Measurements from ENCODE around the gene ONECUT2. TPM values are rescaled to one million over a fixed set of nuclear protein-coding genes. Genes with fewer than 3 reads are reported as not detected.
"Not testable (repeated sequence)": the region's sequence is repeated elsewhere in the genome, so short reads cannot be mapped to it uniquely, and the experiment has no call there.

The ONECUT2 gene
- polyA plus RNA-seq, 1 experiment = not detected

DNA sequence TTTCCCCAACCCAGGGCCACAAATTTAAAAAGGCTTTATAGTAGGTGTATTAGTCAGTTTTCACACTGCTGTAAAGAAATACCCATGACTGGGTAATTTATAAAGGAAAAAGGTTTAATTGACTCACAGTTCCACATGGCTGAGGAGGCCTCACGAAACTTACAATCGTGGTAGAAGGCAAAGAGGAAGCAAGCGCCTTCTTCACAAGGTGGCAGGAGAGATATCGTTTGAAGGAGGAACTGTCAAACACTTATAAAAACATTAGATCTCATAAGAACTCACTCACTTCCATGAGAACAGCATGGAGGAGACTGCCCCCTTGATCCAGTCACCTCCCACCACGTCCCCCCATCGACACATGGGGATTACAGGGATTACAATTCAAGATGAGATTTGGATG, 80.9 kb downstream of the ONECUT2 start:
- Histone ChIP-seq H3K36me3 (ENCODE audit: control insufficient read depth, insufficient read depth, low read length) (no peaks in the 10 kb centered on the region), H3K4me3 (ENCODE audit: low read depth, low read length) (no peak overlapping the region), H3K27me3 (ENCODE audit: control insufficient read depth, insufficient read depth, low read length) (no peaks in the 10 kb centered on the region)
- CTCF ChIA-PET = no interaction called here
- TF ChIP-seq, protein P1, sequence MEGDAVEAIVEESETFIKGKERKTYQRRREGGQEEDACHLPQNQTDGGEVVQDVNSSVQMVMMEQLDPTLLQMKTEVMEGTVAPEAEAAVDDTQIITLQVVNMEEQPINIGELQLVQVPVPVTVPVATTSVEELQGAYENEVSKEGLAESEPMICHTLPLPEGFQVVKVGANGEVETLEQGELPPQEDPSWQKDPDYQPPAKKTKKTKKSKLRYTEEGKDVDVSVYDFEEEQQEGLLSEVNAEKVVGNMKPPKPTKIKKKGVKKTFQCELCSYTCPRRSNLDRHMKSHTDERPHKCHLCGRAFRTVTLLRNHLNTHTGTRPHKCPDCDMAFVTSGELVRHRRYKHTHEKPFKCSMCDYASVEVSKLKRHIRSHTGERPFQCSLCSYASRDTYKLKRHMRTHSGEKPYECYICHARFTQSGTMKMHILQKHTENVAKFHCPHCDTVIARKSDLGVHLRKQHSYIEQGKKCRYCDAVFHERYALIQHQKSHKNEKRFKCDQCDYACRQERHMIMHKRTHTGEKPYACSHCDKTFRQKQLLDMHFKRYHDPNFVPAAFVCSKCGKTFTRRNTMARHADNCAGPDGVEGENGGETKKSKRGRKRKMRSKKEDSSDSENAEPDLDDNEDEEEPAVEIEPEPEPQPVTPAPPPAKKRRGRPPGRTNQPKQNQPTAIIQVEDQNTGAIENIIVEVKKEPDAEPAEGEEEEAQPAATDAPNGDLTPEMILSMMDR (IDR thresholded peaks at IDR 0.05; ENCODE audit: insufficient read depth, low read depth, low read length) = no peak
- DNase-seq (ENCODE audit: low read depth) = no peak
- POLR2A ChIA-PET = interaction anchor here (0.7 kb wide), 1 partner anchor 772 kb away, joined by 3 read pairs; no protein-coding TSS in a partner anchor

DNA sequence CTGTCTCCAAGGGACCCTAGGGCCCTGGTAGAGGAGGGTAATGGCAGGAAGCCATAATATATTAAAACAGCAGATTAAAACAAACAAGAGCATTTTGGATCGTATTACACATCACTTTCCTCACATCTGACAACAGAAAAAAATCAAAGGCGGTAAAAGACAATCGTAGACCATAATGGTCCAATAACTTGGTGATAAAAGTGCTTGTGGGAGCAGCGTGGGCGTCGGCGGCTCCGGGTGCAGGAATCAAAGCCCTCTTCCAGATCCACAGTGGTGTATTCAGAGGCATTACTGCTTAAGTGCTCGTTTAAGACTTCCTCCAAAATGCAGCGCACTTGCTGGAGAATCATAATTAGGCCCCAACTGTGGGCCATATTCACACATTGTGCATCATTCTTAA, 83.4 kb downstream of the ONECUT2 start:
- no peaks in the 10 kb centered on the region for H3K27me3 ChIP-seq (ENCODE audit: control insufficient read depth, insufficient read depth, low read length)
- no peak overlapping the region for H3K4me3 ChIP-seq (ENCODE audit: low read depth, low read length)
- ChIA-PET POLR2A (no interaction called here), CTCF (no interaction called here)
- DNase-seq (ENCODE audit: low read depth) = no peak
- TF ChIP-seq, protein P1 (IDR thresholded peaks at IDR 0.05; ENCODE audit: insufficient read depth, low read depth, low read length) = no peak
- no peaks in the 10 kb centered on the region for H3K36me3 ChIP-seq (ENCODE audit: control insufficient read depth, insufficient read depth, low read length)

DNA sequence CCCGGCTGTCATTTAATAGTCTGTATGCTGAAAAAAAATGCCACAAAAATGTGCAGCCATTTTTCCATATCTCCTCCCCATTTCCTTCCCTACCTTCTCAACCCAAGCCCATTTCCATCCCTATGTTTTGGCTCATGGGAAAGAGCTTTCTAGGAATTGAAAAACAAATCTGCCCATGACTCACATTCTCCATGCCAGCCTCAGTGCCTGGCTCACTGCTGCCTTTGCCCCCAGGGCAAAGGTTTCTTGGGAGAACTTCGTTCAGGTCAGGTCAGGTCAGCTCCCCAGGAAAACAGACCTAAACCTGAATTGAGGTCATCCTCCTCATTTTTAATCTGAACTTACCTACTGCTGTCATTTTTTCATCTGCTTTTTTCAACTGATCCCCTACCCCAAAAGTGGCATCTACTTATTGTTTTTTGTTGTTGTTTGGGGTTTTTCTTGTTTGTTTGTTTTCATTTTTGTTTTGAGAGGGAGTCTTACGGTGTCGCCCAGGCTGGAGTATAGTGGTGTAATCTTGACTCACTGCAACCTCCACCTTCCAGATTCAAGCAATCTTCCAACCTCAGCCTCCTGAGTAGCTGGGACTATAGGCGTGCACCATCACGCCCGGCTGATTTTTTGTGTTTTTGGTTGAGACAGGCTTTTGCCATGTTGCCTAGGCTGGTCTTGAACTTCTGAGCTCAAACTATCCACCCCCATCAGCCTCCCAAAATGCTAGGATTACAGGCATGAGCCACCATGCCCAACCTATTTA, 84.7 kb downstream of the ONECUT2 start:
- no peak overlapping the region for H3K4me3 ChIP-seq (ENCODE audit: low read depth, low read length)
- no peaks in the 10 kb centered on the region for H3K27me3 ChIP-seq (ENCODE audit: control insufficient read depth, insufficient read depth, low read length)
- no peak for DNase-seq (ENCODE audit: low read depth)
- no peaks in the 10 kb centered on the region for H3K36me3 ChIP-seq (ENCODE audit: control insufficient read depth, insufficient read depth, low read length)
- ChIA-PET POLR2A (no interaction called here), CTCF (interaction anchor here (0.9 kb wide), 1 partner anchor 24 kb away, joined by 3 read pairs; no protein-coding TSS in a partner anchor)
- TF ChIP-seq, protein P1 (IDR thresholded peaks at IDR 0.05; ENCODE audit: insufficient read depth, low read depth, low read length) = no peak

DNA sequence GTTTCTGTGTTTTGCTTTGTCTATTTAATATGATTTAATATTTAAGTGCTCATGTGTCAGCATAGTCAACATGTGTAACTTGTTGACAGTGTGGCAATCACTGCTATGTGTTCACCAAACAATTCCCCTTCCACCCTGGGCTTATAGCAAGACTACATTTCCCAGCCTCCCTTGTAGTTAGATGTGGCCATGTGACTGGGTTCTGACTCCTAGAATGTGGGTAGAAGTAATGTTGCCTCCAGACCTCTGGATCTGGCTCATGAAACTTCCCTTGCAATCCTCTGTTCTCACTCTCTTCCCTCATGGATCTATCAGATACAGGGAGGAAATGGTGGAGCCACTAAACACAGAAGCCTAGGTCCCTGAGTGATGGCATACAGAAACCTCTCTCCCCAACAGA, 87.2 kb downstream of the ONECUT2 start:
- POLR2A ChIA-PET = not testable (repeated sequence)

DNA sequence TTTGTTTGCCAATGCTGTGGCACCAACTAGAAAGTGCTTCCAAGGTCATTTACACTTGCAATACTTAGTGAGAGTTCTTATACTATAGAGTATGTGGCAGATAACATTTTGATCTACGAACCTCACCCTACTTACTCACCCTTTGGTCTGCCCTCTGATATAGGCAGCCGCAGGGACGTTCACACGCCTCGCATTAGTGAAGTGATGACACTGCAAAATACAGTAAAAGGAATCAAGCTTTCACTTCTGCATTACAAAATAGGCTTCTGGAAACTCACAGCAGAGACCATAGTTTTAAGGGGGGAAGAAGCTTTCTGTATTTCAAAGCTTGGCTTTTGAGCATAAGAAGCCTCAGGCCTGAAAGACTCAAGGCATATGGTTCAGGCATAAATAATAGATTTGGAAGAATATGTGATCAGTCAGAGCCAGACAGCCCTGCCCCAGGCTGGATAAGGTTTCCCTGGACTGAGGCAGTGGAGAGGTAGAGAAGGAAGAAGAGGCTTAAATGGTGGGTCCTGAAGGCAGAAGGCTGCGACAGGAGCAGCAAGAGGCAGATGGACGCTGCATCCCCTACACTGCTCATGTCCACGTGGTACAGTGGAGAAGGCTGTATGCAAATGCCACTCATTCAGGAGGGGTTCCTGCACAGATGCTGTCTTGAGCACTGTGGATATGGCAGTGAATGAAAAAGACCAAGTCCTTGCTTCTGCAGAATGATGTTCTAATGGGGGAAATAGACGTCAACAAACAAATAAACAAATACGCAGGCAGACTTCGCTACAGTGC, 88.2 kb downstream of the ONECUT2 start:
- POLR2A ChIA-PET = no interaction called here
- no peaks in the 10 kb centered on the region for H3K36me3 ChIP-seq (ENCODE audit: control insufficient read depth, insufficient read depth, low read length)
- TF ChIP-seq, protein P1 (IDR thresholded peaks at IDR 0.05; ENCODE audit: insufficient read depth, low read depth, low read length) = no peak
- peaks cover 1% of the 10 kb centered on the region; the same call in 1 of the 2 replicates for H3K27me3 ChIP-seq (ENCODE audit: control insufficient read depth, insufficient read depth, low read length)
- CTCF ChIA-PET = no interaction called here
- H3K4me3 ChIP-seq (ENCODE audit: low read depth, low read length) = no peak overlapping the region
- no peak for DNase-seq (ENCODE audit: low read depth)

More for the DNA sequence above, 87.2 kb downstream of the ONECUT2 start:
- DNase-seq (ENCODE audit: low read depth); CTCF ChIA-PET; H3K27me3 ChIP-seq (ENCODE audit: control insufficient read depth, insufficient read depth, low read length); H3K36me3 ChIP-seq (ENCODE audit: control insufficient read depth, insufficient read depth, low read length); H3K4me3 ChIP-seq (ENCODE audit: low read depth, low read length): not testable (repeated sequence)

Data from BJ (cell line).